ENCODE measurements around the gene GRM7.

Gene GRM7

GRCh38 chr3:6985848-6986247, 124.9 kb downstream of the GRM7 start:
- DNase-seq: no peak

GRCh38 chr3:6989608-6990291, 128.8 kb downstream of the GRM7 start:
- no peak for DNase-seq

GRCh38 chr3:6994081-6994668, 133.3 kb downstream of the GRM7 start:
- no peak for DNase-seq

- DNase-seq: no peak
Measured at GRCh38 chr3:7000501-7000900, 139.6 kb downstream of the GRM7 start.

- no peak for DNase-seq
Measured at GRCh38 chr3:7001370-7001769, 140.5 kb downstream of the GRM7 start.

GRCh38 chr3:7015683-7016440, 154.9 kb downstream of the GRM7 start:
- DNase-seq: no peak

- DNase-seq: no peak
Measured at GRCh38 chr3:7025581-7026300, 164.8 kb downstream of the GRM7 start.

GRCh38 chr3:7029562-7029961, 168.6 kb downstream of the GRM7 start:
- no peak for DNase-seq

- no peak for DNase-seq
Measured at GRCh38 chr3:7038394-7038793, 177.5 kb downstream of the GRM7 start.

- no peak for DNase-seq
Measured at GRCh38 chr3:7062714-7063113, 201.8 kb downstream of the GRM7 start.

- no peak for DNase-seq
Measured at GRCh38 chr3:7070461-7070860, 209.5 kb downstream of the GRM7 start.

GRCh38 chr3:7074217-7074616, 213.3 kb downstream of the GRM7 start:
- no peak for DNase-seq

- DNase-seq: no peak
Measured at GRCh38 chr3:7075117-7075516, 214.2 kb downstream of the GRM7 start.

GRCh38 chr3:7075901-7076300, 215.0 kb downstream of the GRM7 start:
- DNase-seq: no peak

- DNase-seq: no peak
Measured at GRCh38 chr3:7082244-7082643, 221.3 kb downstream of the GRM7 start.

GRCh38 chr3:7086417-7086816, 225.5 kb downstream of the GRM7 start:
- no peak for DNase-seq

GRCh38 chr3:7095116-7095515, 234.2 kb downstream of the GRM7 start:
- no peak for DNase-seq

GRCh38 chr3:7100136-7100535, 239.2 kb downstream of the GRM7 start:
- DNase-seq: no peak

- no peak for DNase-seq
Measured at GRCh38 chr3:7106635-7107034, 245.7 kb downstream of the GRM7 start.

GRCh38 chr3:7112523-7113056, 251.7 kb downstream of the GRM7 start:
- DNase-seq: no peak

GRCh38 chr3:7144697-7145308, 283.9 kb downstream of the GRM7 start:
- DNase-seq: peak; percentile 22

- no peak for DNase-seq
Measured at GRCh38 chr3:7146529-7146928, 285.6 kb downstream of the GRM7 start.

- DNase-seq: no peak
Measured at GRCh38 chr3:7158516-7158915, 297.6 kb downstream of the GRM7 start.
